ENCODE measurements around the gene QRICH1.

DNA sequence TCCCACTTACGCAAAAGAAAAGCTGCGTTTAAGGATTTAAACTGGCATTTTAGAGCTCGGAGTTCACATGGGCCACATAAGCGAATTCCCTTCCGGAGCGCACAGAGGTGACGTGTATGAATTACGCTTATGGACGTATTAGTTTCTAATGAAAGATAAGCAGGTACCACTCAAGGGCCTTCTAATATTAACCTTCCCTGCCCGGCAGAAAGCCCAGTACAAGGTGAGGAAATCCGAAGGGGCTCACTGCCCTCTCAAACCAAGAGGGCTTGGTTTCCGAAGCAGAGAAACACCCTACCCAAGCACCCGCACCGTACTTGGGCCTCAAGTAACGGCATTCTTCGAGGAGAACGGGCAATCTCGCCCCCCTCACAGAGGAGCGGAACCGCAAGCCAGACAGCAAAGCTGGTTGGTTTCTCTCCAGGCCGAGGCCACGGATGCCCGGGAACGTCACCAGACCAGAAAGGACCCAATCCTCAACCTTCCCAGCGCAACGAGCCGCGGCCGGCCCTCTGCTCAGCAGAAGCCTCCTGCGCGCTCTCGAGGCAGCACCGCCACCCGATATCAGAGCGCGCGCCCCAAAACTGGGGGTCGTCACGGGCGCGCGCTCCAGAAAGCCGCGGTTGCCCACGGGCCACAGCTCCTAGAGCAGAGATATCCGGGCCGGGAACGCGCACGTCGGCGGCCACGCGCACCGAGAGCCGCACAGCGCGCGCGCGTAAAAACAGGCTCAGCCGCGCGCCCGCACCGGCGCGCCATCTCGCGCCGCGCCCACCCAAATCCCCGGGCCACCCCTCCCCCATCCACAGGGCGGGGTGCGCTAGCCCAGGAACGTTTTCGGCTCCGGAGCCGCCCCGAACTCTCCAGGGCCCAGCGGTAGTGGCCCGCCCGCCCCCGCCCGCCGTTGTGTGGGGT is 676 bp downstream of the QRICH1 start:
- TF ChIP-seq, protein P1, sequence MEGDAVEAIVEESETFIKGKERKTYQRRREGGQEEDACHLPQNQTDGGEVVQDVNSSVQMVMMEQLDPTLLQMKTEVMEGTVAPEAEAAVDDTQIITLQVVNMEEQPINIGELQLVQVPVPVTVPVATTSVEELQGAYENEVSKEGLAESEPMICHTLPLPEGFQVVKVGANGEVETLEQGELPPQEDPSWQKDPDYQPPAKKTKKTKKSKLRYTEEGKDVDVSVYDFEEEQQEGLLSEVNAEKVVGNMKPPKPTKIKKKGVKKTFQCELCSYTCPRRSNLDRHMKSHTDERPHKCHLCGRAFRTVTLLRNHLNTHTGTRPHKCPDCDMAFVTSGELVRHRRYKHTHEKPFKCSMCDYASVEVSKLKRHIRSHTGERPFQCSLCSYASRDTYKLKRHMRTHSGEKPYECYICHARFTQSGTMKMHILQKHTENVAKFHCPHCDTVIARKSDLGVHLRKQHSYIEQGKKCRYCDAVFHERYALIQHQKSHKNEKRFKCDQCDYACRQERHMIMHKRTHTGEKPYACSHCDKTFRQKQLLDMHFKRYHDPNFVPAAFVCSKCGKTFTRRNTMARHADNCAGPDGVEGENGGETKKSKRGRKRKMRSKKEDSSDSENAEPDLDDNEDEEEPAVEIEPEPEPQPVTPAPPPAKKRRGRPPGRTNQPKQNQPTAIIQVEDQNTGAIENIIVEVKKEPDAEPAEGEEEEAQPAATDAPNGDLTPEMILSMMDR (IDR thresholded peaks at IDR 0.05) = no peak
- TF ChIP-seq ZFX (IDR thresholded peaks at IDR 0.05; ENCODE audit: borderline replicate concordance) = no peak

Measured in 22Rv1 (cell line).